CMK (cell line): ENCODE data around the gene CSF1.
"Not testable (repeated sequence)": the region's sequence is repeated elsewhere in the genome, so short reads cannot be mapped to it uniquely, and the experiment has no call there.

Source experiments
- DNase-seq: peaks from one replicate; pipeline ENCODE4 v3.0.0-alpha.2; 2010; ENCODE audit warnings: low read depth

Gene CSF1

GRCh38 chr1:109910123-109910962 lies at the start of gene CSF1:
Gene CSF1 (plus strand): TSS chr1:109910849. CDS start chr1:109911024, 175 bp downstream.
- peak; percentile 58 for DNase-seq

GRCh38 chr1:109861616-109862015 lies 49.0 kb upstream of the CSF1 start:
- DNase-seq, result not testable (repeated sequence)

GRCh38 chr1:109863667-109864046 lies 47.0 kb upstream of the CSF1 start:
- DNase-seq, result no peak

GRCh38 chr1:109864047-109864822 lies 46.4 kb upstream of the CSF1 start:
- DNase-seq, result peak; percentile 74

GRCh38 chr1:109864930-109865612 lies 45.6 kb upstream of the CSF1 start:
- no peak for DNase-seq

GRCh38 chr1:109866071-109866470 lies 44.6 kb upstream of the CSF1 start:
- DNase-seq, result no peak

- no peak for DNase-seq
Measured at GRCh38 chr1:109873278-109874175, 37.1 kb upstream of the CSF1 start.

- no peak for DNase-seq
Measured at GRCh38 chr1:109874445-109874844, 36.2 kb upstream of the CSF1 start.

GRCh38 chr1:109875874-109876273 lies 34.8 kb upstream of the CSF1 start:
- no peak for DNase-seq

GRCh38 chr1:109876617-109877316 lies 33.9 kb upstream of the CSF1 start:
- no peak for DNase-seq

GRCh38 chr1:109877317-109877771 lies 33.3 kb upstream of the CSF1 start:
- DNase-seq, result no peak

GRCh38 chr1:109877776-109878175 lies 32.9 kb upstream of the CSF1 start:
- DNase-seq, result no peak

- DNase-seq, result no peak
Measured at GRCh38 chr1:109878531-109879104, 32.0 kb upstream of the CSF1 start.

- DNase-seq, result not testable (repeated sequence)
Measured at GRCh38 chr1:109879371-109879770, 31.3 kb upstream of the CSF1 start.

GRCh38 chr1:109879881-109880525 lies 30.6 kb upstream of the CSF1 start:
- no peak for DNase-seq

GRCh38 chr1:109880971-109881894 lies 29.4 kb upstream of the CSF1 start:
- DNase-seq, result no peak

GRCh38 chr1:109881906-109882287 lies 28.8 kb upstream of the CSF1 start:
- no peak for DNase-seq

GRCh38 chr1:109882288-109883245 lies 28.1 kb upstream of the CSF1 start:
- no peak for DNase-seq
